ENCODE measurements around the gene CPAMD8.
"Not testable (repeated sequence)": the region's sequence is repeated elsewhere in the genome, so short reads cannot be mapped to it uniquely, and the experiment has no call there.

The CPAMD8 gene

GRCh38 chr19:17037966-17038500 is 11.4 kb upstream of the CPAMD8 start:
- no peak for DNase-seq

GRCh38 chr19:17037184-17037583 is 10.6 kb upstream of the CPAMD8 start:
- no peak for DNase-seq

GRCh38 chr19:17036640-17037039 is 10.0 kb upstream of the CPAMD8 start:
- DNase-seq, result no peak

DNA sequence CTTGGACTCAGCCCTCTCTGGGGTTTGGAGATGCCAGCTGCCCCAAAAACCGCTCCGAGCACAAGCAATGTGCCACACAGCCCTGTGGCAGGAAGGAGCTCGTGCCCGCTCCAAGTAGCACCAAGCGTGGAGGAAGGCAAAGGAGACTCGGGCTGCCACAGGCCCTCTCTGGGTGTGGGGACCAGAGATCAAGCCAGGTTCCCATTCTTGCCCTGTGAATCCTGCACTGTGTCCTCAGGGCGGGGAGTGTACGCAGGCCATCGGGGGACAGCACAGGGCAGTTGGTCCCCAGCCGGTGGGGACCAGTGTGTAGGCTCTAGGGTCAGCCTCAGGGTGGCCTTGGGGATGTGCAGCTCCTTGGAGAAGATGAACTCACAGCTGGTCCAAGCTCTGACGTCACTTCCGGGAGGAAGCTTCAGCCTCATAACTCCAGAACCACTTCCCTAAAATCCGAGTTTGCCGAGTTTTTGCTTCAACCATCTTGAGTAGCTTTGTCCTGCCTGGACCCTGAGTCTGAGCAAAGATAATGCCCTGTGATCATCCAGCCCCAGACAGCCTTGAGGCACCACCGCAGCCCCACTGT is 9.3 kb upstream of the CPAMD8 start:
- DNase-seq, result no peak

- DNase-seq, result no peak
These were observed 5.1 kb upstream of the CPAMD8 start for GRCh38 chr19:17031741-17032140.

- DNase-seq, result no peak
These were observed 945 bp upstream of the CPAMD8 start for GRCh38 chr19:17027535-17027975.

DNA sequence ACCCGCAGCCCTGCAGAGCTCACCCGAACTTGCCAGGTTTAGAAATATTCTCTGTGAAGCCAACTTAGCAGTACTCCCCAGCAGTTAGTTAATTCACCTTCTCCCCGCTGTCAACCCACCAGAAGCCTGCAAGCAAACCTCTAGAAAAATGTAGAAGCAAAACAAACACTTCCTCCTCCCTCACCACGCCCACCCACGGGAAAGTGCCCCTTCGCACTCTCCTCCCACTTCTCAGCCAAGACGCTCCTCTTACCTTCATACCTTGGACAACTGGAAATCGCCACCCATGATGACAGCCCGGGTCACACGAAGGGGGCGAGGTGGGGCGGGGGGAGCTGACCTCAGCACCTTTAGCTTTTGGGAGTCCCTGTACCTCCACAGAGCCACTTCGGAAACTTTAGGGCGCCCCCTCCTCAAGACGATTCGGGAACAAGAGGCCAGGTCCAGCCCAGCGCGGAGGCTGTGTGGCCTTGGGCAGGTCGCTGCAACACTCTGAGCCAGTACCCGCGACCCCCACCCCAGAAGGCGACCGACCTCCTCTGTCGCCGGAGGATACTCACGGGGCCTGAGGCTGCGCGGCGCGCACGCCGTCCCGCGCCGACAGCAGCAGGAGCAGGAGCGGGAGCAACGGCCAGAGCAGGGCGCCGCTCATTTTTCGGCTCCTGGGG is 485 bp downstream of the CPAMD8 start:
- DNase-seq, result no peak

GRCh38 chr19:17025361-17025760 is 1.2 kb downstream of the CPAMD8 start:
- DNase-seq, result no peak

GRCh38 chr19:17024941-17025340 is 1.7 kb downstream of the CPAMD8 start:
- not testable (repeated sequence) for DNase-seq

DNA sequence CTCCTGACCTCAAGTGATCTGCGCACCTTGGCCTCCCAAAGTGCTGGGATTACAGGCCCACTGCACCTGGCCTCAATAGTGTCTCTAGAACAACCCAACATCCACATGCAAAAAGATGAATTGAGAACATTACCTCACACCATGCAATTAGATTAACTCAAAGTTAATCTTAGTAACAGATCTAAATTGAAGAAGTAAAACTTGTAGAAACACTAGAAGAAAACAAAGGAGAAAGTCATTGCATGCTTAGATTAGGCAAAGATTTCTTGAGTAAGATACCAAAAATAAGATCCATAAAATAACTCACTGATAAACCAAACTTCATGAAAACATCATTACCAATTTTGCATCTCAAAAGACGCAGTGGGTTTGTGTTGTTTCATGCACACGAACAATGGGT is 2.8 kb downstream of the CPAMD8 start:
- no peak for DNase-seq

- DNase-seq, result no peak
These were observed 3.9 kb downstream of the CPAMD8 start for GRCh38 chr19:17022738-17023137.

DNA sequence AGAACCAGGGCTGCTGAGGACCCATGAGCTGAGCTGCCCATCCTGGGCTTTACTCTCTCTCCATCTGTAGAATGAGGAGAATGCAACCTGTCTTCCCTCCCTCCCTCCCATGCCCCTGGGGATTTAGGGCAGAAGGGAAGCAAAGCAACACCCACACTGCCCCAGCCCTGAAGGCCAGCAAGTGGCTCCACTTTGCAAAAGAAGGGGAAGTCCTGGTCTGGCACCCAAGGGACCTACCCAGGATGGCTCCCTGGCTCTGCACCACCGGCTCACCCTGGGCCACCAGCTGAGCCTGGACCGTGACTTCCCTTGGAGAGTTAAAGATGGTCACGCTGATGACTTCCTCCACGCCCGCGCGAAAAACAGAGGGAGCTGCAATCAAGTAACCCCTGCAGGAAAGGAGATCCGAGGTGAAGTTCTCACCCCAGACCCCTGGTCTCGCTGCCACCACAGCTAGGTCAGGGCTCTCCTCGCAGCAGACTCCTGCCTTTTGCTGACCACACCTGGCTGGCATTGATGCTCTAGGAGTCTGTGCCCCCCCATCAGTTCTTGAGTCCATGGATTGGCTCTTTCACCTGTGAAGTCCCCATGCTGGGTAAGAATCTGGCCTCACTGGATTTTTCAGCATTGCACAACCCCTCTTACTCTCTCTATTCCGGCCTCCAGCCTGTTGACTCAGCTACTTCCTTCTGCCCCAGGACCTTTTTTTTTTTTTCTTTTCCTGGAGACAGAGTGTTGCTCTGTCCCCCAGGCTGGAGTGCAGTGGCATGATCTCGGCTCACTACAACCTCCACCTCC is 4.6 kb downstream of the CPAMD8 start:
- no peak for DNase-seq

- no peak for DNase-seq
These were observed 5.3 kb downstream of the CPAMD8 start for GRCh38 chr19:17021328-17021727.

- no peak for DNase-seq
These were observed 5.8 kb downstream of the CPAMD8 start for GRCh38 chr19:17020823-17021222.

DNA sequence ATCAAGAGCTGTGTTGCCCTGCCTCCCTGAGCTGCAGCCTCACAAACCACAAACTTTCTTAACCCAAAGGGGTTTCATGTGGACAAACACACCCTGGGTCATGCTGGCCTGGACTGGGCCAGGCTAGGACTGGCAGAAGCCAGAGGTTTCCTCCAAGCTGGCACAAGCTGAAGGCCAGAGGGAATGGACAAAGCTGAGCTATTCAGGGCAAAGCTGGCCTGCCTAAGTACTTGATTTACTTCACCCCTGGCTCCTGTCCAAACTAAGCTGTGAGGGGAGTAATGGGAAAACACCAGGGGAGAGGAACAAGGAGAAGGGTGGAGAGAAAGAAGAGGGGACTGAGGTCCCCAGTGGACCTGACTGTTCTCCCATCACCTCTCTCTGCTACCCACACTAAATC is 6.2 kb downstream of the CPAMD8 start:
- DNase-seq, result no peak

DNA sequence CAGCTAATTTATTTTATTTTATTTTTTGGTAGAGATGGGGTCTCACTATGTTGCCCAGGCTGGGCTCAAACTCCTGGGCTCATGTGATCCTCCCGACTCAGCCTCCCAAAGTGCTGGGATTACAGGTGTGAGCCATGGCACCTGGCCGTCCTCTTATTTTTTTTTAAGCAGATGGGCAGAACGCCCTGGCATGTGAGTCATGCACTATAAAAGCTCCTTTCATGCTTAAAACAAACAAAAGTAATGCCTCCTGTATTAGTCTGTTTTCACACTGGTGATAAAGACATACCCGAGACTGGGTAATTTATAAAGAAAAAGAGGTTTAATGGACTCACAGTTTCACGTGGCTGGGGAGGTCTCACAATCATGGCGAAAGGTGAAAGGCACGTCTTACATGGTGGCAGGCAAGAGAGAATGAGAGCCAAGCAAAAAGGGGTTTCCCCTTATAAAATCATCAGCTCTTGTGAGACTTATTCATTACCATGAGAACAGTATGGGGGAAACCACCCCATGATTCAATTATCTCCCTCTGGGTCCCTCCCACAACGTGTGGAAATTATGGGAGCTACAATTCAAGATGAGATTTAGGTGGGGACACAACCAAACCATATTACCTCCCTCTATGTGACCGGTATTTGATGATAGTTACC is 12.3 kb downstream of the CPAMD8 start:
- not testable (repeated sequence) for DNase-seq

GRCh38 chr19:17011485-17011884 is 15.1 kb downstream of the CPAMD8 start:
- DNase-seq, result no peak

DNA sequence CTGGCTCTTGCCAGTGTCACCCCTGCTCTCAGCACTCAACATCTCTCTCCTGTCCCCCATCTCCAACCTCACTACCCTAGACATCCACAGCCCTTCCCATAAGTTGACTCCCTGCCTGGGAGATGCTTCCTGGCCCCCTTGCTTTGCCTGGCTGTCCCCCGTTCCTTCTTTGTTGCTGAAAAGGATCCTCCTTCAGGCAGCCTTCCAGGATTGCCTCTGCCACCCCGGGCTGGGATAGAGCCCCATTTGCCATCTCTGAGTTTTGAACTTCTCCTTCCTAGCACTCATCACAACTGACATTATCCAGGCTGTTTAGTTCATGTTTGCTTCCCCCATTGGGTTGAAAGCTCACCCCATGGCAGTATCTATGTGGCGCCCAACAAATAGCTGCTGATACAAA is 20.0 kb downstream of the CPAMD8 start:
- DNase-seq, result no peak

GRCh38 chr19:17005000-17005399 is 21.6 kb downstream of the CPAMD8 start:
- DNase-seq, result no peak

DNA sequence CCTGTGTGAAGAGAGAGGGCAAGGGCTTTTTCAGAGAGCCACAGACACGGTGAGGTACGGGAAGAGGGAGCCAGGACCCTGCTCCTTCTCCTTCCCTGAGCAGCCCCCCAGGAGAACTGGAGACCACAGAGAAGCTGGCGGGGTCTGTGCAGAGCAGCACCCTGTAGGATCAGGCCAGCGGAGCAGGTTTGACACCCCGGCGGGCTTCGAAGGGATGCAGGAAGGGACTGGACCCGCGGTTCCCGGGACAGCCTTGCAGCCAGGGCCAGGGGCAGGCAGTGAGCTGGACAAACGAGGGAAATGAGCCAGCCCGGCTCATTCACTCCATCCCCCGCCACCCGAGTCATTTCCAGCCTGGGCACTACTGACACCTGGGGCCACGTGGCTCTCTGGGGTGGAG is 22.2 kb downstream of the CPAMD8 start:
- no peak for DNase-seq

- no peak for DNase-seq
These were observed 24.2 kb downstream of the CPAMD8 start for GRCh38 chr19:17002455-17002854.

DNA sequence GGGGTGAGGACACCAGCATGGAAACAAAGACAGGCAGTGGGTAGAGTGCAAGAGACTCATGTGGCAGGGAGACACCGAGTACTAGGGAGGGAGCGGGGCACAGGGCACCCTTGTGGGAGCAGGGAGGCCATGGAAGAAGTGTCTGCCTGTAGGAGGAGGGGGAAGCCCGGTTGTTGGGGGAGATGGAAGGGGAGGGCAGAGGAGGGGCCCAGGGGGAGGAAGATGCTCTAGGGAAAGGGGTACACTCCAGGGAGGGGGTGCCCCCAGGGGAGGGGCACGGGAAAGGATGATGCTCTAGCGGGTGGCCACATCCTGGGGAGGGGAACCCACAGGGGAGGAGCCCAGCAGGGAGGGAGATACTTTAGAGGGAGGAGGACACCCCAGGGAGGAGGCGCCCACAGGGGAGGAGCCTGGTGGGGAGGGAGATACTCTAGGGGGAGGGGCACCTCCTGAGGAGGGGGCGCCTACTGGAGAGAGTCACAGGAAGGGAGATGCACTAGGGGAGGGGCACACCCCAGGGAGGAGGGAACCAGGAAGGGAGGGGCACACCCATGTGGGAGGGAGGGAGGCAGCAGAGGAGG is 24.9 kb downstream of the CPAMD8 start:
- no peak for DNase-seq

GRCh38 chr19:16998635-16999194 is 27.9 kb downstream of the CPAMD8 start:
- DNase-seq, result no peak
